IPS-NIHi7 (cell line): ENCODE data around the gene TGFA.

Experiments
- DNase-seq: peaks from one replicate; pipeline ENCODE4 v3.0.0; 2012; ENCODE audit warnings: mixed read lengths; ENCODE audit errors: extremely low spot score

Gene TGFA

DNA sequence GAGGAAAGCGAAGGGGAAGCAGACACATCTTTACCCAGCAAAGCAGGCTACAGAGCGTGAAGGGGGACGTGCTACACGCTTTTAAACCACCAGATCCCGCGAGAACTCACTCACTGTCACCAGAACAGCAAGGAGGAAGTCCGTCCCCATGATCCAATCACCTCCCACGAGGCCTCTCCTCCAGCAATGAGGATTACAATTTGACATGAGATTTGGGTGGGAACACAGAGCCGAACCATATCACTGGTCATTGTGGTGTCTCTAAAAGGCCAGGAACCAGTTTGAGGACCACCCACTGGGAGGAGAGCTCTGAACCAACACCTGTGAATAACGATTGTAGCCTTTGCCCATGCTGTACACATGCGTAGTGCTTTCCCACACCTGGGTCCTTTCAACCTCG is 135.1 kb downstream of the TGFA start:
- no peak for DNase-seq

GRCh38 chr2:70417011-70417410 is 136.6 kb downstream of the TGFA start:
- DNase-seq = no peak

DNA sequence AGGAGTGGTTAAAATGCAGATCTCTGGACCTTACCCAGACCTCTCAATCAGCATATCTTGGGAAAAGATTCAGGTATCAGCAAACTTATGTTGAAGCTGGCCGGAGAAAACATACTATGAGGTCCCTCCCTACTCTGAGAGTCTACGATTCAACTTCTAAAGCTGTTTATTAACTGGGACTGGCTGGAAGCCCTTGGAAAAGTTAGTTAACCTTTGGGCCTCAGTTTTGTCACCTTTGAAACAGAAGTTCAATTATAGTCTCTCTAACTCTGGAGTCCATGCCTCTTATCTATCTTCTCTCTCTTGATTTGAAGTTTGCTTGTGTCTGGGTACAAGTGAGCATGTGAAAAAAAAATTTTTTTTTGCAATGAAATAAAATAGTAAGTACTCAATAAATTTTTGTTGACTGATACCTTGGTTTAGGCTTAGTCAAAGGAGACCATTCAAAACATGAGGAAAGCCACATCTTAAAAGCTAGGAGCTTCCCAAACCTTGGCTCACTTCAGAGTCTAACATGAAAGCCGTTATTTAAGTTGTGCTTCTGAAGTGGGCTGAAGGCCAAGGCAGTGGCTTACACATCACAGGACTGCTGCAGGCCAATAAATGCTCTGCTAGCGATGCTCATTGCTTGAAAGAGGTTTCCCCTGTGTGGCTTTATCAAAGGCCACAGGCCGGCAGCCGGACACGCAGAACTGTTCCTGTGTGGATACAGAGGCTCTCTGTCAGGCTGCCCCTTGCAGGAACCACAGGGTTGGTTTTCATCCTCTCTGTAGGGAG is 141.1 kb downstream of the TGFA start:
- no peak for DNase-seq

DNA sequence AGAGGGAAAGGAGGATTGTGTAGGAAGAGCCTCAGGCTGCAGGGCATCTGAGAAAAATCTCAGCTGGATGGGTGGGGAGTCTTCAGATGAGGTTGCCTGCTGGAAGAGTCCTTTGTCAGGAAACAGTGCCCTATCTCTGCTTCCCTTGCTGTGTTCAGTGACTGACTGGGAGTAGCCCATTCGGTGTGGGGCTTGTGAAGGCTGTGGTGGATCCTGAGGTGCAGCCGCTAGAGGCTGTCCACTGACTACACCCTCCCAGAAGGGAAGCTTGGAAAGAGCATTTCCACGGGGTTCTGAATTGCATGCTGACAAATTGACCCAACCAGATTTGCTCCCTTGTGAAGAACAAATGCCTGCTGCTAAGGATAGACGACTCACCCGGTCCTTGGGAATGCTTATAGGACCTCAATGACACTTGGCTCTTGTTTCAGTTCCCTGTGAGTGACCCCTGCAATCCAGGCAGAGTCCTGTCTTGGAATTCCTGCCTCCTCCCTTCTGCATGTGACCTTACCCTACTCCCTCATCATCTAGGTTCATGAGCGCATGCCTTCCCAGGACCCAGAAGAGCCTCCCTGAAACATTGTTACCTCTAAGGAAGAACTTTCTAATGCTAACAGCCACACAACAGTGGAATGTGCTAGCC is 142.0 kb downstream of the TGFA start:
- DNase-seq = no peak

DNA sequence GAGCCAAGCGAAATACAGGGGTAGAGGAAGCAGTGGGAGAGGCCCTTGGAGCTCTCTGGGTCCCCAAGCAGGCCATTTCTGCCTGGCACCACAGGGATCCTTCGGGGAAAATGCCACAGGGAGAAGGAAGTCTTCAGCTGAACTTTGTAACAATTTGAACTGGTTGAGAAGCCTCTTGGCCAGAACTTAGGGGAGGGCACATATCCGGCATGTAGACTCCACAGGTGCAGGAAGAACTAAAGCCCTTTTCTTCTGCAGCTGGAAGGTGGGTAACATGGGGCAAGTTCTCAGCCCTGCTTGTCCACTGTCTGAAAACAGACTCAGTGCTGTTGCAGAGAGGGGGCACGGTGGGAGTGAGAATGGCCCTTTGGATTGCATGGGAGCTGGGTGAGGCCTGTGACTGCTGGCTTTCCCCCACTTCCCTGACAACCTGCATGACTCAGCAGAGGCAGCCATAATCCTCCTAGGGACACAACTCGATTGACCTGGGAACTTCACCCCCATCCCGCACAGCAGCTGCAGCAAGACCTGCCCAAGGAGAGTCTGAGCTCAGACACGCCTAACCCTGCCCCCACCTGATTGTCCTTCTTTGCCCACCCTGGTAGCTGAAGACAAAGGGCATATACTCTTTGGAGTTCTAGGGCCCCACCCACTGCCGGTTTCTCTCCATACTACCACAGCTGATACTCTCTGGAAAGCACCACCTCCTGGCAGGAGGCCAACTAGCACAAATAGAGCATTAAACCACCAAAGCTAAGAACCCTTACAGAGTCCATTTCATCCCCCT is 150.2 kb downstream of the TGFA start:
- no peak for DNase-seq

DNA sequence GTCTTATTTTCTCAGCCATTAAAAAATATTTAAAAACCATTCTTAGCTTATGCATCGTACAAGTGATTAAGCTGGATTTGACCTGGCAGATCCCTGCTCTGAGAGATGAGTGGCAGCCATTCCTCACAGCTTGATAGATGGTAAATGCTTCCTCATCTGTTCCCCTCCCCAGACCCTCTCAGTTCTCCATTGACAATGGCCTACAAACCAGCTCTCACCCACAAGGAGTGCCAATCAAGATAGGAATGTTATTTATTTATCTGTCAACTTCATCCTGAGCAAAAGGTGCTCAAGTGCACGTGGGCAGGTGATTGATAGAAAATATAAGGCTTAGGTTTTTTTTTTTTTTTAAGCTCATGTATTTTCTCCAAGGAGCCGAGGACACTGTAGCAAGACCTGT is 153.1 kb downstream of the TGFA start:
- no peak for DNase-seq

GRCh38 chr2:70399046-70399445 is 154.6 kb downstream of the TGFA start:
- DNase-seq = no peak
